ENCODE data around the gene SNX25.

The SNX25 gene

GRCh38 chr4:185384061-185384460 is 174.7 kb downstream of the SNX25 start:
- DNase-seq, result no peak

GRCh38 chr4:185384930-185385331 is 175.5 kb downstream of the SNX25 start:
- no peak for DNase-seq

GRCh38 chr4:185387957-185388356 is 178.6 kb downstream of the SNX25 start:
- no peak for DNase-seq

GRCh38 chr4:185390941-185391340 is 181.5 kb downstream of the SNX25 start:
- DNase-seq, result no peak

- DNase-seq, result no peak
These were observed 182.8 kb downstream of the SNX25 start for GRCh38 chr4:185392156-185392555.

- peak; percentile 30 for DNase-seq
These were observed 185.3 kb downstream of the SNX25 start for GRCh38 chr4:185394568-185395237.

GRCh38 chr4:185395238-185395955 is 186.0 kb downstream of the SNX25 start, which contains the start of gene LRP2BP:
TSS of gene LRP2BP (minus strand) at chr4:185395924. CDS start at chr4:185378186, 17,738 bp downstream.
- DNase-seq, result no peak

GRCh38 chr4:185395956-185396723 is 186.7 kb downstream of the SNX25 start:
- DNase-seq, result peak; percentile 98

- DNase-seq, result no peak
These were observed 187.5 kb downstream of the SNX25 start, which contains the start of gene ANKRD37 for GRCh38 chr4:185396724-185397385. TSS of gene ANKRD37 (plus strand) at chr4:185396841. CDS start at chr4:185396924, 83 bp downstream.

- DNase-seq, result no peak
These were observed 189.2 kb downstream of the SNX25 start for GRCh38 chr4:185398618-185399017.

- no peak for DNase-seq
These were observed 190.1 kb downstream of the SNX25 start for GRCh38 chr4:185399466-185399865.

GRCh38 chr4:185404031-185404430 is 194.6 kb downstream of the SNX25 start:
- no peak for DNase-seq

- DNase-seq, result no peak
These were observed 196.1 kb downstream of the SNX25 start for GRCh38 chr4:185405296-185405999.

- no peak for DNase-seq
These were observed 199.0 kb downstream of the SNX25 start for GRCh38 chr4:185408432-185408831.

GRCh38 chr4:185411849-185412248 is 202.5 kb downstream of the SNX25 start:
- no peak for DNase-seq

GRCh38 chr4:185412412-185412811 is 203.0 kb downstream of the SNX25 start:
- no peak for DNase-seq
